Naive thymus-derived CD4-positive, alpha-beta T cell (primary cell): Measurements from ENCODE around the gene CBX5. TPM values are rescaled to one million over a fixed set of nuclear protein-coding genes. Genes with fewer than 3 reads are reported as not detected.
"Not testable (repeated sequence)": the region's sequence is repeated elsewhere in the genome, so short reads cannot be mapped to it uniquely, and the experiment has no call there.

ENCODE experiments used
- ATAC-seq: fragments of 150-1000 bp; cut with Tn5 transposase; 2 replicates; pipeline ENCODE4 v1.10.0; 2021; ENCODE audit warnings: mild to moderate bottlenecking, moderate library complexity
- CTCF ChIA-PET: fragments of 350-600 bp; sonication (Branson Sonifier 250); formaldehyde crosslinking; loops from one replicate; lab custom pipeline; 2021; ENCODE audit warnings: antibody characterized with exemption; lab: Charles Lee
- POLR2A ChIA-PET: fragments of 350-600 bp; sonication (Branson Sonifier 250); formaldehyde crosslinking; loops from one replicate; lab custom pipeline; 2021; ENCODE audit warnings: antibody characterized with exemption, inconsistent platforms; lab: Charles Lee
- DNase-seq, 9 donors: peaks; one replicate each; pipeline versions ENCODE4 v3.0.0 to v3.0.0-alpha.2; 2020 to 2022; ENCODE audit warnings: mixed read lengths in 1 of 9
- H3K27ac ChIP-seq: one replicate; pipeline ENCODE4 v1.7.0; 2013; ENCODE audit warnings: mild to moderate bottlenecking, low read depth, low read length, moderate library complexity
- H3K27me3 ChIP-seq, 2 donors: one replicate each; pipeline ENCODE4 v1.7.0; 2013; ENCODE audit warnings: low read length in 2 of 2, mild to moderate bottlenecking in 2 of 2, moderate library complexity in 2 of 2; ENCODE audit not compliant: control insufficient read depth in 2 of 2, insufficient read depth in 2 of 2
- H3K36me3 ChIP-seq, 3 experiments: 1 replicate in 2 of 3; 2 replicates in 1 of 3; pipeline ENCODE4 v1.7.0; 2013; ENCODE audit warnings: low read length in 3 of 3, mild to moderate bottlenecking in 3 of 3, moderate library complexity in 1 of 3; ENCODE audit not compliant: insufficient read depth in 3 of 3, control insufficient read depth in 2 of 3
- H3K4me1 ChIP-seq, 2 donors: one replicate each; pipeline ENCODE4 v1.7.0; 2013; ENCODE audit warnings: low read length in 2 of 2, mild to moderate bottlenecking in 2 of 2, moderate library complexity in 1 of 2; ENCODE audit not compliant: control insufficient read depth in 2 of 2, insufficient read depth in 2 of 2
- H3K4me3 ChIP-seq: 2 replicates; pipeline ENCODE4 v1.7.0; 2013; ENCODE audit warnings: mild to moderate bottlenecking, low read length
- H3K9me3 ChIP-seq, 3 experiments: 1 replicate in 2 of 3; 2 replicates in 1 of 3; pipeline ENCODE4 v1.7.0; 2013; ENCODE audit warnings: low read length in 3 of 3; ENCODE audit not compliant: control insufficient read depth in 2 of 3
- H3K27ac Mint-ChIP-seq, 9 donors: one replicate each; pipeline ENCODE4 v1.8.0; 2020 to 2022; ENCODE audit warnings: mixed read lengths in 9 of 9, mild to moderate bottlenecking in 8 of 9, moderate library complexity in 5 of 9, inconsistent platforms in 2 of 9
- H3K27me3 Mint-ChIP-seq, 5 donors: one replicate each; pipeline ENCODE4 v1.8.0; 2021 to 2022; ENCODE audit warnings: mixed read lengths in 5 of 5, mild to moderate bottlenecking in 1 of 5
- H3K36me3 Mint-ChIP-seq, 5 donors: one replicate each; pipeline ENCODE4 v1.8.0; 2020 to 2022; ENCODE audit warnings: mixed read lengths in 5 of 5, mild to moderate bottlenecking in 3 of 5, inconsistent platforms in 1 of 5
- H3K4me1 Mint-ChIP-seq, 7 donors: one replicate each; pipeline ENCODE4 v1.8.0; 2020 to 2022; ENCODE audit warnings: mixed read lengths in 7 of 7, mild to moderate bottlenecking in 3 of 7, inconsistent platforms in 1 of 7
- H3K4me3 Mint-ChIP-seq, 10 donors: one replicate each; pipeline ENCODE4 v1.8.0; 2020 to 2022; ENCODE audit warnings: mild to moderate bottlenecking in 10 of 10, mixed read lengths in 10 of 10, moderate library complexity in 6 of 10, inconsistent platforms in 2 of 10
- H3K9me3 Mint-ChIP-seq, 11 donors: one replicate each; pipeline ENCODE4 v1.8.0; 2020 to 2022; ENCODE audit warnings: mixed read lengths in 11 of 11, mild to moderate bottlenecking in 4 of 11, inconsistent platforms in 1 of 11, moderate library complexity in 1 of 11
- intact Hi-C, 2 donors: fragments of 100-400 bp; cut with micrococcal nuclease; formaldehyde crosslinking; loops; one replicate each; pipeline ENCODE4 v1.15.1; 2023
- polyA plus RNA-seq, 2 donors: library from polyadenylated mRNA; unstranded; fragments of 300-500 nt; fragmentation: Illumina TruSeq; gene quantifications; one replicate each; pipeline ENCODE4 v1.2.3, GENCODE V29; 2021
- total RNA-seq, 6 experiments: library from RNA in 5 of 6; stranded (reverse) in 5 of 6; gene quantifications; 1 replicate in 5 of 6; 2 replicates in 1 of 6; pipeline ENCODE4 v1.2.3 and lab custom pipeline; 2021 to 2026

Gene CBX5
- total RNA-seq: 100 to 1,000 TPM in 1 of 5 experiments, 10 to 100 TPM in 4; 40.3 to 133 (median 77.2) TPM
- 10 to 100 TPM; 28.2 to 34.5 TPM for polyA plus RNA-seq
- 118 reads per million, percentile 87 among the genes with 10 or more reads in this experiment for total RNA-seq (lab: John Stamatoyannopoulos, UW)

- Mint-ChIP-seq H3K27me3 (no peaks in the 10 kb centered on the region), H3K36me3 (peaks cover 8 to 31% (median 18%) of the 10 kb centered on the region in 5 donors), H3K9me3 (peaks cover 0 to 2% (median 0%) of the 10 kb centered on the region in 11 donors), H3K4me3 (no peak within 1 kb of the TSS), H3K4me1 (peaks cover 18 to 57% (median 48%) of the 10 kb centered on the region in 7 donors), H3K27ac (no peak within 1 kb of the TSS)
- Histone ChIP-seq H3K4me1 (peaks cover 46 to 52% of the 10 kb centered on the region in 2 donors), H3K4me3 (peak within 1 kb of the TSS; percentile 97), H3K27ac (peak within 1 kb of the TSS; percentile 92), H3K27me3 (no peaks in the 10 kb centered on the region), H3K36me3 (peaks cover 20 to 30% (median 26%) of the 10 kb centered on the region in 3 experiments), H3K9me3 (no peaks in the 10 kb centered on the region)
- intact Hi-C loops: loop anchor here (1.0 to 10.0 kb wide), 18 partner anchors 11 to 1837 kb away; partner anchors contain the start of genes CALCOCO1 (in 2 of the 2), COPZ1 (in 2 of the 2), ATF7 (in 1 of the 2) and CISTR (in 1 of the 2)
- DNase-seq: peak; percentile 98 to 100 (median 100)
- CTCF ChIA-PET: interaction anchor here (0.6 to 1.8 kb wide), 6 partner anchors 13 to 79 kb away, joined by 3 to 9 read pairs (median 3); partner anchors contain the start of gene COPZ1
- POLR2A ChIA-PET: interaction anchor here (0.5 to 4.0 kb wide), 41 partner anchors 8 to 1436 kb away, joined by 3 to 68 read pairs (median 5); partner anchors contain the start of genes BLOC1S1, COPZ1, ITGA5 and NCKAP1L
- peak; percentile 78 for ATAC-seq
These were observed at the start of gene CBX5 for GRCh38 chr12:54279632-54280467. CBX5 (minus strand) TSS chr12:54280122; CDS start chr12:54257650, 22,472 bp downstream.

DNA sequence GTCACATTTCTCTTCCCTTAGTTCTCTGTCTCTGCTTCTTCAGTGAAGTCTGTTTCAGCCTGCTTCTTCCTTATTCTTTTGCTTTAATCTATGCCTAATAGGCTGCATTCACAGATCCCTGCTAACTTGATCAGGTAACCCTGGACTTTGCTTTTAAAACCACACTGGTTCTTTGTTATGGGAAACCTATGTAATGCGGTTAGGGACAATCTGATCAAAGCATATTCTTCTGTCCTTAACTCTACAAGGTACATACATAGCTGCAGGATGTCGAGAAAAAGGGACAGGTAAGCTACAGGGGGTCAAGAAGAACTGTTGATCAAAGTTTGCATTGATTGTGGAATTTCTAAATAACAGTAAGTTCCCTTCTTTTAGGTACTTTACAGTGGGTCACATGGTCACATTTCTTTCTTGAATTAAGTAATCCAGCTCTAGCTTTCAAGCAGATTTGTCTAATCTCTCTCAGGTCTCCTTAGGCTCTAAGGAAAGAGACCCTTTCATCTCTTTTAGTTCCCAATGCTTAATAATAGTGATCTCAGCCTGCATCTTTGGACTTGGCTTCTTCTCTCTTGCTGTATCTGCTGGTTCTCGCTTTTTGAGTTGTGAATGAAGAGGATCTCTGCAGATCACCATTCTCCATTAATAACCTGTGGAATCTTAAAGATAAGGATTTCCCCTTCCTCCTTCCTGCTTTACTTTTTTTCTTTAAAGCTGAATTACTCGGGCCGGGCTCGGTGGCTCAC is 48.8 kb upstream of the CBX5 start:
- Mint-ChIP-seq H3K9me3 (peaks cover 0 to 2% (median 0%) of the 10 kb centered on the region in 11 donors), H3K4me1 (peaks cover 17 to 84% (median 69%) of the 10 kb centered on the region in 7 donors), H3K27ac (peak overlapping the region; percentile 44 to 90 (median 80)), H3K27me3 (no peaks in the 10 kb centered on the region), H3K4me3 (peak overlapping the region in 8 of 10 donors; percentile 3 to 68 (median 52)), H3K36me3 (peaks cover 0 to 9% (median 0%) of the 10 kb centered on the region in 5 donors)
- Histone ChIP-seq H3K27ac (peak overlapping the region; percentile 37), H3K27me3 (no peaks in the 10 kb centered on the region), H3K9me3 (no peaks in the 10 kb centered on the region), H3K36me3 (no peaks in the 10 kb centered on the region), H3K4me3 (no peak overlapping the region), H3K4me1 (peaks cover 20 to 59% of the 10 kb centered on the region in 2 donors)
- ChIA-PET CTCF (interaction anchor here (0.6 to 0.8 kb wide), 2 partner anchors 9 to 135 kb away, joined by 3 to 4 read pairs; no protein-coding TSS in a partner anchor), POLR2A (interaction anchor here (0.8 to 1.0 kb wide), 4 partner anchors 13 to 48 kb away, joined by 3 to 7 read pairs (median 3); partner anchors contain the start of gene HNRNPA1)
- DNase-seq (no peak), ATAC-seq (no peak)
- intact Hi-C loops: no loop called here

GRCh38 chr12:54325442-54326109 is 45.7 kb upstream of the CBX5 start:
- Histone ChIP-seq H3K4me1 (peaks cover 7 to 30% of the 10 kb centered on the region in 2 donors), H3K27ac (peak overlapping the region; percentile 80), H3K4me3 (peak overlapping the region; percentile 95)
- Mint-ChIP-seq H3K4me3 (peak overlapping the region; percentile 87 to 100 (median 95)), H3K27ac (peak overlapping the region; percentile 91 to 99 (median 95)), H3K4me1 (peaks cover 16 to 53% (median 49%) of the 10 kb centered on the region in 7 donors)
- intact Hi-C loops: loop anchor here (1.0 to 2.0 kb wide), 6 partner anchors 34 to 598 kb away; partner anchors contain the start of genes CBX5 (in 2 of the 2), HNRNPA1 (in 2 of the 2) and CALCOCO1 (in 1 of the 2)
- not testable (repeated sequence) for H3K9me3 ChIP-seq, H3K36me3 ChIP-seq, DNase-seq, H3K36me3 Mint-ChIP-seq, H3K27me3 ChIP-seq, H3K9me3 Mint-ChIP-seq, H3K27me3 Mint-ChIP-seq, ATAC-seq
- ChIA-PET CTCF (interaction anchor here (0.7 to 1.9 kb wide), 17 partner anchors 9 to 74 kb away, joined by 3 to 13 read pairs (median 4); partner anchors contain the start of gene CBX5), POLR2A (interaction anchor here (1.0 to 3.0 kb wide), 7 partner anchors 9 to 1601 kb away, joined by 3 to 38 read pairs (median 5); partner anchors contain the start of genes CBX5 and HNRNPA1)

DNA sequence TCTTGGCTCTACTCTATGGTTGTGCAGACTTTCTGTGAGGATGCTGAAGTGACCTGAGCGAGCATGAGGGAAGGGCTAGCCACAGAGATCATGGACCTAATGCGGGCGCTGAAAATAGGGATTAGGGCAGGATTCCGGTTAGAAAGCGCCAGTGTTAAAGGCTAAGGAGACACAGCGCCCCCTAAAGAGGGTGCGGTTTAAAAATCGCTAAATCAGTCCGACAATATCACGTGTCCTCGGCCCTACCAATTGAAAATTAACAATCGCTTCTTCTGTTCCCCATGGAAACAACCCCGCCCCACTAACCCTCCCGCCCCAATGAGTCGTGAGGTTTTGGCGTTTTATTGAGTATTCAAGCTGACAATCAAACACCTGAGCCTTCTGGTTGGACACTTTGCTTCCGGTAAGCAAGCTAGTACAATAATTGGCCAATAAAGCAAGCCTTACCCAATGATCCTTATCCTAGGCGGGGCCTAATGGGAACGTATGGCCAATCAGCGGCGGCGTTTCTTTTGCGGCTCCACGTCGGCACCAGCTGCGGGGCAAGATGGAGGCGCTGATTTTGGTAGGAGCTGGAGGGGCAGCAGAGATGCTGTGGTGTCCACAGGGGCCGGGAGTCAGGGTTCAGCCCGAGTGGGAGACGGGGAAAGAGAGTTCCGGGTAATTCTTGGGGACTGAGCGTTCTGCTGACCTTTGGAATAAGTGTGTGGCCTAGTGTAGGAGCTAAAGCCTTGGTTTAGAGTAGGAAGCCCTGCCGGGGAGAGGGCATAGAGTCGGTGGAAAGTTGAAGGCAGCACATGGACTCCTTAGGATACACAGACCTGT is 44.9 kb upstream of the CBX5 start, which contains the start of gene COPZ1:
TSS of gene COPZ1 (plus strand) at position 515 of the 825 bp plus-strand sequence. CDS start at position 548, 33 bp downstream.
- peaks cover 8 to 46% (median 42%) of the 10 kb centered on the region in 7 donors for H3K4me1 Mint-ChIP-seq
- peaks cover 4 to 22% of the 10 kb centered on the region in 2 donors for H3K4me1 ChIP-seq
- DNase-seq (peak; percentile 69 to 98 (median 94)), ATAC-seq (peak; percentile 97)
- peak within 1 kb of the TSS; percentile 91 to 99 (median 95) for H3K27ac Mint-ChIP-seq
- peaks cover 0 to 2% (median 0%) of the 10 kb centered on the region in 11 donors for H3K9me3 Mint-ChIP-seq
- peak within 1 kb of the TSS; percentile 95 for H3K4me3 ChIP-seq
- H3K36me3 ChIP-seq: no peaks in the 10 kb centered on the region
- no peaks in the 10 kb centered on the region for H3K27me3 Mint-ChIP-seq
- intact Hi-C loops: loop anchor here (1.0 to 2.0 kb wide), 9 partner anchors 31 to 598 kb away; partner anchors contain the start of genes CALCOCO1 (in 2 of the 2), CBX5 (in 2 of the 2) and HNRNPA1 (in 2 of the 2)
- no peaks in the 10 kb centered on the region for H3K9me3 ChIP-seq
- peak within 1 kb of the TSS; percentile 87 to 100 (median 95) for H3K4me3 Mint-ChIP-seq
- POLR2A ChIA-PET: interaction anchor here (0.6 to 3.0 kb wide), 10 partner anchors 10 to 1602 kb away, joined by 3 to 38 read pairs (median 4); partner anchors contain the start of genes CBX5 and HNRNPA1
- peak within 1 kb of the TSS; percentile 80 for H3K27ac ChIP-seq
- H3K36me3 Mint-ChIP-seq: peaks cover 0 to 5% (median 0%) of the 10 kb centered on the region in 5 donors
- CTCF ChIA-PET: interaction anchor here (0.7 to 1.9 kb wide), 16 partner anchors 10 to 73 kb away, joined by 3 to 13 read pairs (median 4); partner anchors contain the start of gene CBX5
- H3K27me3 ChIP-seq: no peaks in the 10 kb centered on the region

- Histone ChIP-seq H3K4me1 (peaks cover 4 to 8% of the 10 kb centered on the region in 2 donors), H3K4me3 (no peak overlapping the region), H3K9me3 (no peaks in the 10 kb centered on the region), H3K27ac (no peak overlapping the region), H3K27me3 (no peaks in the 10 kb centered on the region), H3K36me3 (no peaks in the 10 kb centered on the region)
- Mint-ChIP-seq H3K36me3 (peaks cover 0 to 3% (median 0%) of the 10 kb centered on the region in 5 donors), H3K27me3 (peaks cover 0 to 3% (median 0%) of the 10 kb centered on the region in 5 donors), H3K4me3 (no peak overlapping the region), H3K9me3 (peaks cover 0 to 2% (median 0%) of the 10 kb centered on the region in 11 donors), H3K27ac (no peak overlapping the region), H3K4me1 (peaks cover 0 to 19% (median 17%) of the 10 kb centered on the region in 7 donors)
- ChIA-PET CTCF (interaction anchor here (1.3 kb wide), 1 partner anchor 11 kb away, joined by 4 read pairs; no protein-coding TSS in a partner anchor), POLR2A (no interaction called here)
- intact Hi-C loops: no loop called here
- ATAC-seq (no peak), DNase-seq (no peak)
These were observed 41.4 kb upstream of the CBX5 start for GRCh38 chr12:54321363-54321762.
